Putamen (tissue), 1 donor: ENCODE data around the gene MELTF.
A peak's percentile ranks its signal among the peaks of the same experiment; 100 is the strongest.

Experiments used
- DNase-seq: peaks from one replicate; pipeline ENCODE4 v3.0.0-alpha.2; 2016; ENCODE audit warnings: low spot score

Gene MELTF

GRCh38 chr3:197010556-197011351, 18.9 kb downstream of the MELTF start:
- no peak for DNase-seq

- no peak for DNase-seq
Observed at GRCh38 chr3:197009532-197010019, 20.0 kb downstream of the MELTF start.

- DNase-seq, result no peak
Observed at GRCh38 chr3:197008436-197009209, 21.0 kb downstream of the MELTF start.

- DNase-seq, result no peak
Observed at GRCh38 chr3:197007953-197008352, 21.7 kb downstream of the MELTF start.

DNA sequence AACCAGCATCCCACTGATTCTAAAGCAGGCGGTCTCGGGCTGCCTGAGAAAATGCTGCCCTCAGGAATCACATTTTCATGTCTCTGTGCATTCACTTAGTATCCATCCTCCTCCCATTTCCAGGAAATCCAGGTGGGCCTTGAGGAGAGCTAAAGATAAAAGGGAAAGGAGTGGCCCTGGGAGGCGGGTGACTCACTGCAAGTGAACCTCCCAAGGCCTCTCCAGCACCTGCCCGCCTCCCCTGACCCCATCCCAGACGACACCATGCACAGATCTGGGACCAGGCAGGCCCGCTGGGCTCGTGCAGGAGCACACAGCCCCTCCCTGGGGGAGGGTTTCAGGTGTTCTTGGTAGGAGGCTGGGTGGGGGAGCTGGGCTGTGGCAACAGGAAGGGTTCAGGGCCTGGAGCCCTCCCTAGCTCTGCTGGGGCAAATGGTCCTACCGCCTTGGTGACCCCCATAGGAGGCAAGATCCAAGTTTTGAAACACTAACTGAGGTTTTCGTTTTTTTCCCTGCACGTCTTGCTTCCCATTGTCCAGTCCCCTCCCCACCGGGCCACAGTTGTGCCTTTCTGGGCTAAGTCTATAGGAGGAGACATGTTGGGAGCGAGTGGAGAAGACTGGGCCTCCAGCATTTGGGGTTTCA, 22.2 kb downstream of the MELTF start:
- DNase-seq, result no peak

DNA sequence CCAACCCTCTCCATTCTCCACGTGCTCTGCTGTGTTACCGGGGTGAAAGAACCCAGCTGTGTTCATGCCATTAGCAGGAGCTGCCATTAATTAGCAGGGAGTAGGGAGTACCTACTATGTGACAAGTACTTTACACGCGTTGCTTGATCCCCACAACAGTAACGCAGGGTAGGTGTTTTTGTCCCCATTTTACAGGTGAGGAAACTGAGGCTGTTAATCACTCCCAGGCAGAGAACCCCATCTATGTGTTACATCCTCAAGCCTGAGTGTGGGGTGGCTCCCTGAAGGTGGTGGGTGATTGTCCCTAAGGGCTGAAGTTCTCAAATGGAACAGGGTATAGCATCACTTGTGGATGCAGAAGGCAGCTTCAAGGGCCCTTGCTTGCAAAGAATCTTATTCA, 22.8 kb downstream of the MELTF start:
- no peak for DNase-seq

DNA sequence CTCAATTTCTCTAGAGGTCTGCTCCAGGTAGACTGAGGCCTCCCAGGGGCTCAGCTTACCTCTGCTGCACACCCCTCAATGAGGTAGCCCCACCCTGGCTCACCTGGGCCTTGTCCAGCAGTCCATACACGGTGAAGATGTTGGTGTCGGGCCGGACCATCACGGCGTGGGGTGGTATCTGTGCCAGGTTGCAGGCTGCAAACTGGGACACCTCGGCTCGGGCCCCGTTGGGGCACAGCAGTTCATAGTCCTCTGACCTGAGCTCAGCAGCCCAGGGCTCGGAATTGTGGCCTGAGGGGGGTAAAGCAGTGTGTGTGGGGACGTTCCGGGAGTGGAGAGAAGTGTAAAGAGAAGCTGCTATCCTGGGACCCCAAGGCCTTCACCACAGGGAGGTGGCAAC, 23.2 kb downstream of the MELTF start:
- DNase-seq, result no peak

GRCh38 chr3:197003461-197004385, 25.9 kb downstream of the MELTF start:
- DNase-seq, result no peak

GRCh38 chr3:197002701-197003454, 26.7 kb downstream of the MELTF start:
- peak; percentile 63 for DNase-seq

DNA sequence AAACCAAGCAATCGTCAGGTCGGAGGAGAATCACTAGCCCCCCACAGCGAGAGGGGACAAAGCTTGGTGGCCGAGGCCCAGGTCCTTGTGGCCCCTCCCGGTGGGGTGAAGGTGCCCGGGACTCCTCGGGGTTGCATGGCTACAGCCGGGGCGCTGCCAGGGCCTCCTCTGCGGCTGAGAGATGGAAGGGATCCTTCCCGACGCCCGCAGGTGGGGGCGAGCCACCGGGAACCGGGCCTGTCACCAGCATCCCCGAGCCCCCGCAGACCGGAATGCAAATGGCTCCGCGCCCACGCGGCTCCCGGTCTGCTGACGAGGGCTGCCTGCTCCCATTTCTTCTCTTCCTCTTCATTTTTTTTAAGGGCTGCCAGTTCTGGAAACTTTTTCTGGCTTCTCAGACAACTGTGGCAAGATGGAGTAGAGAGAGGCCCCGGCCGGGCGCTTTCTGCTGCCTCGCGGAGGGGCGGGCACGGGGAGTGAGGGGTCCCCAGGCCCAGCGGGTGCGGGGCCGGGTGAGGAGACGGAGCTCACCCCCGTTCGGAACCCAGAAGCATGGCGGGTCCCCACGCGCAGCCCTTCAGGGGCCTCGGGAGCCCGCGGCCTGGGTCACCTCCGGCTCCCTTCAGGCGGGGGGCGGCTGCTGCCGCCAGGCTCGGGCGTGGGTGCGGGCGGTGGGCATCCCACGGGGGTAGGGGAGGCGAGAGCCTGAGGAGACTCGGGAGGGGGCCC, 27.5 kb downstream of the MELTF start:
- peak; percentile 76 for DNase-seq

DNA sequence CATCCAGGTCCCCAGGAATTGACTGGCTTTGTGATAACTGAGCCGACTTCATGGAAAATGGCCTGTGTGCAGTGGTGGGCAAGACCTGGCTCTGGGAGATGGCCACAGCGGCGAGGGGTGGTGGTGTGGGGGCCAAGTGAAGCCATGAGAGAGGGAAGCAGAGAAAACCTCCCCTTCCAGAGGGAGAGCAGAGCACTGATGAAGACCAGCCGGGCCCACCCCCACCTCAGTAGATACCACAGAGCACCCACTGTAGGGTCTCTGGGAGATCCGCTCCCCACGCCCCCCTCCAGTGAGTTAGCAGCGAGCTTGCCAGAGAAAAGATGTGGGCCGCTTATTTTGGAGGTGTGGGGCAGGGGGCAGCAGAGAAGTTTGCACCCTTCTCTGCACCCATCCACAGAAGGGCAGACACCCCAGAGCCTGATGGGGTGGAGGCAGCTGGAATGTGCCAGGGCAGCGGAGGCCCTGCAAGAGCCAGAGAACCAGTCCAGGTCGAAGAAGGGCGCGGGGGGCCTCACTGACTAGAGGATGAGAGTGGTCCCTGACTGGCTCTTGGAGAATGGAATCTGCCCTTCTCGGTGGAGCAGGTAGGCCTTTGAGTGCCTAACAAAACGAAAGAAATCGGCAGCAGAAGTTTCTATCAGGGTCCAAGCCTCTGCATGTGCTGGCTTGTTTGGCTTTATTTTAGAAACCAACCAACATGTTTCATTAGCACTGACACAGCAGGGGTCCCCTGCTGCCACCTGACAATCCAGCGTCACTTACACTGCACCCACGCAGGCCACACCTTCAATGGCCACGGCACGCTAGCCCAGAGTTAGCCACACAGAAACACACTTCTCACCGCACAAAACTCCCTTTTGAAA, 28.3 kb downstream of the MELTF start:
- no peak for DNase-seq

- no peak for DNase-seq
Observed at GRCh38 chr3:197000211-197000610, 29.4 kb downstream of the MELTF start.

DNA sequence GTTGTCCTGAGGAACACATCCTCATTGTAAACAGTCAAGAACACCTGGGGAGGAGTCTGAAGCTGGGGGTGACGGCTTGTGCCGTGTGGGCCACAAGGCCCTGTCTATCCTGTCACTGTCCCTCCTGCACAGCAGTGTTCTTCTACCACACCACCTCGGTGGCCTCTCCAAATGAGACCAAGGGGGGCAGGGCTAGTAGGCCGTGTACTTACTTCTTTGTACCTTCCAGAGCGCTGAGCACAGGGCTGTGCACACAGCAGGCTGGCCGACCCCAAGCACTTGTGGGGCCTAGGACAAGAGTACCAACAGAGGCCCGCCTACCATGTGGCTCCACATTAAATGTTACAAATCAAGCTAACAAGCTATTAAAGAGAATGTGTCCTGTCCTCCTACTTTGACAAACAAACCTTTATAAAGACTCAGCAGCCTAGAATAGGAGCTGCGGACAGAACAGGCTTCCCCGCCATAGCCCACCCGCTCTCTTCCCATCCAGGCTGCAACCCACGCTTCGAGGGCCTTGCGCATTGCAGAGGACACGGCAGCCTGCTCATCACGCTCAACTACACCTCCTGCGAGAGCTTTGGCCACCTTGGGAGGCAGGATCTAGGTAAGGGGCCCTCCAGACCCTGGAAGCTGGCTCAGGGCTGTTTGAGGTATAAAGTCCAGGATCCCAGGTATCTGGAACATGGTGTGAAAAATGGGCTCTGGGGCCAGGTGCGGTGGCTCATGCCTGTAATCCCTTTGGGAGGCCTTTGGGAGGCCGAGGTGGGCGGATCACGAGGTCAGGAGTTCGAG, 30.5 kb downstream of the MELTF start:
- no peak for DNase-seq

DNA sequence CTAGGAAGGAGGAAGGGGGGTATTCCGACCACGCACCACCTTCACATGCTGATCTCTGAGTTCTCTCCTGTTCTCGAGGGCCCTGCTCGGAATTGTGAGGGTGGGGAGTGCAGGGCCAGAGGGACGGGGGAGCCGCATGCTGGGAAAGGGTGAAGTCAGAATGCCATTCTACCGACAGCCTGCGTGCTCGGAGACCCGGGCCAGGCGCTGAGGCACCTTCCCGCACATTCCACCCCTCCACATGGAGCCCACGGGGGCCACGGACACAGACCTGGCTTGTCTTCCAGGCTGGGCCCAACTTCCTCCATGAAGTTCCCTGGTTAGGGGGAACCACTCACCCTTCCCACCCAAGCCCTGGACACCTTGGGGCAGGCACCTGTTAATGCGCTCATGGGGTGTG, 32.3 kb downstream of the MELTF start:
- DNase-seq, result no peak

- no peak for DNase-seq
Observed at GRCh38 chr3:196996454-196997265, 33.0 kb downstream of the MELTF start.

GRCh38 chr3:196995646-196996355, 33.8 kb downstream of the MELTF start:
- no peak for DNase-seq

DNA sequence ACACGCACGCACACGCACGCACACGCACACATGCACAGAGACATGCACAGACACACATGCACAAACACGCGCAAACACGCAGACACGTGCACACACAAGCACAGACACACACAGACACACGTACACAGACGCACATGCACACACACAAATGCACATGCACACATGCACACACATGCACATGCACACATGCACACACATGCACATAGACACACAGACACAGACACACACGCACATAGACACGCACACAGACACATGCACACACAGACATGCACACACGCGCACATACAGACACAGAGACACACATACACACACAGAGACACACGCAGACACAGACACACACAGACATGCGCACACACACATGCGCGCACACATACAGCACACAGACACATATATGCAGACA, 34.6 kb downstream of the MELTF start:
- no peak for DNase-seq
